Effector memory CD4-positive, alpha-beta T cell (primary cell): ENCODE results near the gene TOMM5.

ENCODE experiments used
- DNase-seq, 3 donors: peaks; one replicate each; pipeline ENCODE4 v3.0.0-alpha.2; 2020
- H3K27ac ChIP-seq: 2 replicates; pipeline ENCODE4 v1.7.0; 2013; ENCODE audit warnings: mild to moderate bottlenecking, low read length, moderate library complexity; ENCODE audit not compliant: insufficient read depth, poor library complexity, severe bottlenecking
- H3K27me3 ChIP-seq: replicated peaks from 2 replicates; pipeline ENCODE4 v1.7.0; 2013; ENCODE audit warnings: mild to moderate bottlenecking, low read length; ENCODE audit not compliant: insufficient read depth, control insufficient read depth, poor library complexity, severe bottlenecking
- H3K36me3 ChIP-seq: 2 replicates; pipeline ENCODE4 v1.7.0; 2013; ENCODE audit warnings: mild to moderate bottlenecking, low read length, moderate library complexity; ENCODE audit not compliant: control insufficient read depth, insufficient read depth
- H3K4me1 ChIP-seq: 2 replicates; pipeline ENCODE4 v1.7.0; 2013; ENCODE audit warnings: low read length, mild to moderate bottlenecking; ENCODE audit not compliant: control insufficient read depth, insufficient read depth, poor library complexity, severe bottlenecking
- H3K4me3 ChIP-seq: 2 replicates; pipeline ENCODE4 v1.7.0; 2013; ENCODE audit warnings: low read length, low read depth, mild to moderate bottlenecking; ENCODE audit not compliant: insufficient read depth, poor library complexity, severe bottlenecking
- H3K9me3 ChIP-seq: 2 replicates; pipeline ENCODE4 v1.7.0; 2013; ENCODE audit warnings: mild to moderate bottlenecking, low read length, moderate library complexity; ENCODE audit not compliant: control insufficient read depth
- total RNA-seq, 3 donors: gene quantifications; one replicate each; lab custom pipeline; 2026; lab: John Stamatoyannopoulos, UW

Gene TOMM5
- total RNA-seq, result 3.9 to 4.0 (median 4.0) reads per million in 3 donors

DNA sequence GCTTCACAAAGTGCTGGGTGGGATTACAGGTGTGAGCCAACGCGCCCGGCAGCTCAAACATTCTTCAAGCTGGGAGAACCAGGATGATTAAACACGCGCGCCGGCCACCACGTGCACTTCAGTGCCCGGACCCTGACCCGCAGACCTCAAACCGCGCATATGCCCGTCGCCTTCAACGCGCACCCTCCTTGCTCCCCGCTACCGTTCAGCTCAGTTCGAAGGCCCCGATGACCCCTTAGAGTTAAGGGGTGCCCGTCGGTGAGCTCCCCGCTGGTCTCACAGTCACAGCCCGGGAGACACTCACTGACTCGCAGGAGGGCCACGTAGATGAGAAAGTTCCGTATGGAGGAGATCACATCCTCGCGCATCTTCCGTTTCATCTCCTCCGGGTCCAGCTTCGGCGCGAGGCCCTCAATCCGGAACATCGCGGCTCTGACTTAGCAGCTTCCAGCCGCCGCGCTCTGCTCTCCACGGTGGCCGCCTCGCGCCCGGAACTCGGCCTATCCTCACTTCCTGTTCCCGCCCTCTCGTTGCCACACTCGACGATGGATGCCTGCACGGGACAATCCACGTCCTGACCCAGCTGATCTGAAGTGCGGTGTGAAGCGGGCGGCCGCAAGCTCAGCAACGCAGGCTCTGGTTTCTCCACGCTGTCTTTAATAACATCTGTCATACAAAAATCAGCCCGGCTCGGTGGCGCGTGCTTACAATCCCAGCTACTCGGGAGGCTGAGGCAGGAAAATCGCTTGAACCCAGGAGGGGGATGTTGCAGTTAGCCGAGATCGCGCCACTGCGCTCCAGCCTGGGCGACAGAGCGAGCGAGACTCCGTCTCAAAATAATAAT, at the start of gene TOMM5:
Gene TOMM5 (minus strand): TSS at position 490 of the 844 bp plus-strand sequence. CDS start 65 bp downstream, at position 425.
- Histone ChIP-seq H3K4me1 (peaks cover 13% of the 10 kb centered on the region), H3K36me3 (peaks cover 13% of the 10 kb centered on the region), H3K9me3 (no peaks in the 10 kb centered on the region), H3K27me3 (no peaks in the 10 kb centered on the region), H3K4me3 (peak within 1 kb of the TSS; percentile 72), H3K27ac (peak within 1 kb of the TSS; percentile 59)
- DNase-seq, result peak; percentile 84 to 86 (median 85)

DNA sequence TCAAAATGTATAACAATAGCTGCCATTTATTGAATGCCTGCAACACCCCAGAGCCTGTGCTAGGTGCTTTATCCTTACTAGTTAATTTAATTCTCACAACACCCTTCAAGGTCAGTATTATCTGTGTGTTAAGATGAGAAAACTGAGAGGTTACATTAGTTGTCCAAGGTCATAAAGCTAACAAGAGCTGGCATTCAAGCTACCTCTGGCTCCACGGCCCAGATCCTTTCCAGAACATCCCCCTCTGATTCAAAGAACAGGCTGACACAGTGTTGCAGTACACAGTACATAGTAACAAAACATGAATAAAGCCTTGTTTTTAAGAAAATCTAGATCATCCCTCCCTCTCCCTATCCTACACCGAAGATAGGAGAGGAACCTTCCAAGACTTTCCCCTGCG, 48.9 kb upstream of the TOMM5 start:
- Histone ChIP-seq H3K27ac (no peak overlapping the region), H3K4me3 (no peak overlapping the region), H3K9me3 (no peaks in the 10 kb centered on the region), H3K36me3 (no peaks in the 10 kb centered on the region), H3K4me1 (no peaks in the 10 kb centered on the region), H3K27me3 (peaks cover 4% of the 10 kb centered on the region)
- no peak for DNase-seq

DNA sequence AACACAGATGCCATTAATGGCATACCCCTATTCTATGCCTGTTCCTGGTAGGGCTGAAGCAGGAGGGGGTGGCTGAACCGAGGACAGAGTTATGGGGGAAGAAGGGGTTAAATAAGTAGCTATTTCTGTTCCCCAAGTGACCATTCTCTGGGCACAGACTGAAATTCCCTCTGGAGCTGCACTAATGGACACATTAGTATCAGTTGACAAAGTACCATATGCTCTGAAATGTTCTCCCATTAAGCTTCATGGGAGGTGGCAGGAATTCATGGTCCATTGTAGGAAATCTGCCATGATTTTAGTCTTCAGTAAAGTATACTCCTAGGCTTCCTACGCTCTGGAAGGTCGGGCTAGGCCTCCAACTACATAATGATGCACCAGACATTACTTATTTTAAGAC, 47.8 kb upstream of the TOMM5 start:
- H3K9me3 ChIP-seq, result no peaks in the 10 kb centered on the region
- H3K4me1 ChIP-seq, result no peaks in the 10 kb centered on the region
- H3K4me3 ChIP-seq, result no peak overlapping the region
- no peaks in the 10 kb centered on the region for H3K36me3 ChIP-seq
- H3K27me3 ChIP-seq, result peaks cover 4% of the 10 kb centered on the region
- no peak for DNase-seq
- H3K27ac ChIP-seq, result no peak overlapping the region

DNA sequence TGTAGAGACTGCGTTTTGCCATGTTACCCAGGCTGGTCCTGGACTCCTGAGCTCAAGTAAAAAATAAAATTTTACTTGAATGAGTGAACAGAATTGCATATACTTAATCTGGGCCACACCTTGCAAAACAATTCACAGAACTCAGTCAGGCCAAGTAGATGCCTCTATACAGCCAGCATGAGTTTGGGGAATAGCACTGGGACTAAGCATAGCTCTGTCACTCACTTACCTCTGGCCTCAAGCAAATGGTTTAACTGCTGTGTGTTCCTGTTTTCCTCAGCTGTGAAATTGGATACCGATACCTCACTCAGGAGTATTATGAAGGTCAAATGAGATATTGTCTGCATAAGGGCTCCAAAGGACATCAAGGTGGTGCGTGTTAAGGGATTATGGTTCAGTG, 47.4 kb upstream of the TOMM5 start:
- Histone ChIP-seq H3K36me3 (no peaks in the 10 kb centered on the region), H3K4me3 (no peak overlapping the region), H3K9me3 (no peaks in the 10 kb centered on the region), H3K4me1 (no peaks in the 10 kb centered on the region), H3K27ac (no peak overlapping the region), H3K27me3 (peaks cover 4% of the 10 kb centered on the region)
- no peak for DNase-seq

DNA sequence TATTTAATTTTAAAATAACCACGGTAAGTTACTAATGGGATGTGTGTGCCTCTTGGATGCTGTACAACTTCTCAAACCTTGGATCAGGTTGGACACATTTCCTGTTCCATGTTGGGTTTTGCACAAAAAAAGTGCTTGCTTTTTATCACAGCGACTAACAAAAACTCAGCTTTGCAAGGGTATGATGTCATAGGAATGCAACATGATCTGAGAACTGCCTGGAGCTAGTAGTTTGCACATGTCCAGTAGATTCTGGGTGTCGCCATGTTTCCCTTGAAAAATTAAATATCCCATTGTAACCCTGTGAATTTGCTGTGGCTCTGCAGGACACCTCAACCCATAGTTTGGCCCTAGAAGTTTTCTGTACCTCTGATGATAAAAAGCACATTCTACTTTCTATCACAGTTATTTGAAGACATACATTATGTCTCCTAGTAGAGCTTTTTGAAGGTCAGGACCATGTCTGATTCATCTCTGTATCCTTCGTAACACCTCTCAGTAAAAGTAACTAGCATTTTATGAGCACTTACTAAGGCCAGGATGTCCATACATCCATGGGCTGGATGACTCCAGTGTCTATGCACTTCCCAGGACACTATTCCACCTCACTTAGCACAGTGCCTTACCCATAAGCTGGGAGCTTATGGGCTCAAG, 46.8 kb upstream of the TOMM5 start:
- DNase-seq, result no peak
- H3K9me3 ChIP-seq, result no peaks in the 10 kb centered on the region
- H3K36me3 ChIP-seq, result no peaks in the 10 kb centered on the region
- H3K4me1 ChIP-seq, result no peaks in the 10 kb centered on the region
- H3K27me3 ChIP-seq, result peaks cover 4% of the 10 kb centered on the region
- H3K27ac ChIP-seq, result no peak overlapping the region
- H3K4me3 ChIP-seq, result no peak overlapping the region

DNA sequence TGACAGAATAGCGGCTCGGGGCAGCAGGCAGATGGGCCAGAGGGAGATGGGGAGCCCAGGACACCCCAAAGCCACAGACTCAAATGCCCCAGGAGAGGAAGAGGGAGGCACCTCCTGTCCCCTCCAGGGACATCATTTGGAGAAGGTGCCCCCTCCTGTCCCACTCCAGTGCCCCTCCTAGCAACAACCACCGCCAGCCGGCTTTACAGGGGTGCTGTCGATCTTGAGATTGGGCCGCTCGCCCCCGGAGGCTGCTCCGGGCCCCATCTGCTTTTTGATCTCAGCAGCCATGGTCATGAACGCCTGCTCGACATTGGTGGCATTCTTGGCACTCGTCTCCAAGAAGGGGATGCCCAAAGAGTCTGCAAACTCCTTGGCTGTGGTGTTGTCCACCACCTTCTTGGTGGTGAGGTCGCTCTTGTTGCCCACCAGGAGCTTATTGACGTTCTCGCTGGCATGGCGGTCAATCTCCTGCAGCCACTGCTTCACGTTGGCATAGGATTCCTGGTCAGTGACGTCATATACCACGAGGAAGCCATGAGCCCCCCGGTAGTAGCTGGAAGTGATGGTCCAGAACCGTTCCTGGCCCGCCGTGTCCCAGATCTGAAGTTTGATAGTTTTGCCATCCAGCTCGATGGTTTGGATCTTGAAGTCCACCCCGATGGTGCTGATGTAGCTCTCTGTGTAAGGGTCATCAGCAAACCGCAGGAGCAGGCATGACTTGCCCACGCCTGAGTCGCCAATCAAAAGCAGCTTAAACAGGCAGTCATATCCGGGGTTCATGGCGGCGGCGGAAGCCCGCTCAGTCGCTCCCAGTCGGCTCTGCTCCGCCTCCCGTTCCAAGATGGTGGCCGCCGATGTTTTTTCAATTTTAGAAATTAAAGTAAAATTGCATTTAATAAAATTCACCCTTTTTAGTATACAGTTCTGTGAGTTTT, 44.4 kb upstream of the TOMM5 start:
- H3K4me1 ChIP-seq, result no peaks in the 10 kb centered on the region
- no peaks in the 10 kb centered on the region for H3K36me3 ChIP-seq
- DNase-seq, result no peak
- no peaks in the 10 kb centered on the region for H3K9me3 ChIP-seq
- no peak overlapping the region for H3K4me3 ChIP-seq
- H3K27ac ChIP-seq, result no peak overlapping the region
- H3K27me3 ChIP-seq, result no peaks in the 10 kb centered on the region

DNA sequence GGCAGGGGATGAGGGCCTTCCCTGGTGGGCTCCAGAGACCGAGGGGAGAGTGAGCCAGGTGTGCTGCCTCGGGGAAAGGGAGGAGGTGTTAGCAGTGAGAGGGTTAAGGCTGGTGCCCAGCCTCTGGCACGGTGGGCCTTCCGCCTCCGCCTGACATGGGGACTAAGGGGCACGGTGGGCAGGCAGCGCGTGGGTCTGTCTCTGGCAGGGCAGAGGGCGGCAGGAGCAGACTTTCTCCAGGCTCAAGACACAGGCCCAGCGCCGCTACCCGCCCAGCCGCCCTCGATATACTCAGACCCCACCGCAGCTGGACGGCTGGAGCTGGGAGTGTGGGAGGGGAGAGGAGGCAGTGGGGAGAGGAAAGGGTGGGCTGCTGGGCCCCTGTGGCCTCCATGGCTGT, 43.4 kb upstream of the TOMM5 start:
- Histone ChIP-seq H3K27me3 (no peaks in the 10 kb centered on the region), H3K9me3 (no peaks in the 10 kb centered on the region), H3K27ac (no peak overlapping the region), H3K36me3 (no peaks in the 10 kb centered on the region), H3K4me1 (no peaks in the 10 kb centered on the region), H3K4me3 (no peak overlapping the region)
- no peak for DNase-seq

DNA sequence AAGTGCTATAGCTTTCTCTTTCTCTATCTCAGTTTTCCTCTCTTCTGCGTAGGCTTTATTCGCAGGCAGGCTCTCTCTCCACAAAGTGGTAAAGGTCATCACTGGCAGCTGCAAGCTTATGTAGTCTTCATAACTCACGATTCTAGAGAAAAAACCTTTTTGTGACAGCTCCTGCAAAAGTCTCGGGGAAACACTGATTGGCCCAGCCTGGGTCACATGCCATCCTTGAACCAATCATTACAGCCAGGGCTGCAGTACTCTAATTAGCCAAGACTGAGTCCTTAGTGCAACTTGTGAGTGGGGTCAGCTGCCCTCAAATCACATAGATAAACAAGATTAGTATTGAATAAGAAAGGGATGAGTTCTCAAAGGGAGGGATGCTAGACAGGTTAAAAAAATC, 40.1 kb upstream of the TOMM5 start:
- Histone ChIP-seq H3K4me1 (no peaks in the 10 kb centered on the region), H3K9me3 (no peaks in the 10 kb centered on the region), H3K4me3 (no peak overlapping the region), H3K27ac (no peak overlapping the region), H3K36me3 (no peaks in the 10 kb centered on the region), H3K27me3 (no peaks in the 10 kb centered on the region)
- DNase-seq, result no peak

DNA sequence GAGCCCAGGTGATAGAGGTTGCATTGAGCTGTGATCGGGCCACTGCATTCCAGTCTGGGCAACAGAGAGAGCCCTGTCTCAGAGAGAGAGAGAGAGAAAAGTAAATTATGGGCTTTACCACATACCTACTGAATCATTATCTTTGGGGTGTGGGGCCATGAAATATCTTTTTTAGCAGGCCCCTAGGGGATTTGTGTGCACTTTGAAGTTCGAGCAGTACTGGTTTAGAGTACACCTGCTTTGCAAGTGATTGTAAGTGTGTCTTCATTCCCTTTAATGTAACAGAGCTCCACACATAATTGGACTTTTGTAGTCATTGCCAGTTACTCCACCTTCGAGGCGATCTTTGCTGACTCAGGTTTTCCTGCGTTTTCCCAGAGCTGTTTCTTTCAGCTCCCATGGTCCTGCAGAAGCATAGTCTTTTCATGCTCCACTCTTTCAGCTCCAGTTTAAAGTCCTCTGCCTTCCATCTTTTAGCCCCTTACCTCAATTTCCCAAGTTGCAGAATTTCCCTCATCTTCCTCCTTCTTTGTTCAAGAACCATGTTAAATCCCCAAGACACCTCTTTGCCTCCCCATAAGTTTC, 34.4 kb upstream of the TOMM5 start:
- Histone ChIP-seq H3K27me3 (no peaks in the 10 kb centered on the region), H3K9me3 (no peaks in the 10 kb centered on the region), H3K36me3 (no peaks in the 10 kb centered on the region), H3K27ac (no peak overlapping the region), H3K4me1 (no peaks in the 10 kb centered on the region), H3K4me3 (no peak overlapping the region)
- no peak for DNase-seq
